IPS-18a (cell line): ENCODE measurements around the gene CYBB.

ENCODE experiments used
- H3K27ac ChIP-seq: one replicate; pipeline ENCODE4 v1.5.1; 2013; ENCODE audit warnings: low read length
- H3K27me3 ChIP-seq: one replicate; pipeline ENCODE4 v1.6.1; 2013; ENCODE audit warnings: mild to moderate bottlenecking, low read length; ENCODE audit not compliant: control insufficient read depth, insufficient read depth
- H3K36me3 ChIP-seq: one replicate; pipeline ENCODE4 v1.6.1; 2013; ENCODE audit warnings: low read depth, low read length; ENCODE audit not compliant: control insufficient read depth
- H3K4me1 ChIP-seq: one replicate; pipeline ENCODE4 v1.6.1; 2013; ENCODE audit warnings: low read depth, low read length; ENCODE audit not compliant: control insufficient read depth
- H3K4me3 ChIP-seq: one replicate; pipeline ENCODE4 v1.5.1; 2013; ENCODE audit warnings: low read length
- H3K9ac ChIP-seq: one replicate; pipeline ENCODE4 v1.6.1; 2013; ENCODE audit warnings: mild to moderate bottlenecking, low read length, moderate library complexity
- H3K9me3 ChIP-seq: one replicate; pipeline ENCODE4 v1.6.1; 2013; ENCODE audit warnings: low read depth, low read length; ENCODE audit not compliant: control insufficient read depth

The CYBB gene

GRCh38 chrX:37816766-37817165, 36.9 kb downstream of the CYBB start:
- Histone ChIP-seq H3K27ac (no peak overlapping the region), H3K9ac (no peak overlapping the region), H3K36me3 (no peaks in the 10 kb centered on the region), H3K4me3 (no peak overlapping the region), H3K27me3 (no peaks in the 10 kb centered on the region), H3K4me1 (no peaks in the 10 kb centered on the region), H3K9me3 (peaks cover 11% of the 10 kb centered on the region)

GRCh38 chrX:37817176-37817575, 37.3 kb downstream of the CYBB start:
- Histone ChIP-seq H3K4me3 (no peak overlapping the region), H3K27ac (no peak overlapping the region), H3K9me3 (peaks cover 11% of the 10 kb centered on the region), H3K27me3 (no peaks in the 10 kb centered on the region), H3K36me3 (no peaks in the 10 kb centered on the region), H3K9ac (no peak overlapping the region), H3K4me1 (no peaks in the 10 kb centered on the region)

- H3K4me3 ChIP-seq: no peak overlapping the region
- no peaks in the 10 kb centered on the region for H3K4me1 ChIP-seq
- H3K9ac ChIP-seq: no peak overlapping the region
- H3K27me3 ChIP-seq: no peaks in the 10 kb centered on the region
- no peak overlapping the region for H3K27ac ChIP-seq
- H3K36me3 ChIP-seq: no peaks in the 10 kb centered on the region
- H3K9me3 ChIP-seq: peaks cover 11% of the 10 kb centered on the region
Measured at GRCh38 chrX:37817579-37817978, 37.7 kb downstream of the CYBB start.

- Histone ChIP-seq H3K27ac (no peak overlapping the region), H3K4me3 (no peak overlapping the region), H3K27me3 (no peaks in the 10 kb centered on the region), H3K4me1 (no peaks in the 10 kb centered on the region), H3K36me3 (no peaks in the 10 kb centered on the region), H3K9me3 (peaks cover 11% of the 10 kb centered on the region), H3K9ac (no peak overlapping the region)
Measured at GRCh38 chrX:37818031-37818430, 38.2 kb downstream of the CYBB start.

- Histone ChIP-seq H3K4me1 (no peaks in the 10 kb centered on the region), H3K9me3 (peaks cover 8% of the 10 kb centered on the region), H3K4me3 (no peak overlapping the region), H3K27me3 (no peaks in the 10 kb centered on the region), H3K9ac (no peak overlapping the region), H3K36me3 (no peaks in the 10 kb centered on the region), H3K27ac (no peak overlapping the region)
Measured at GRCh38 chrX:37820646-37821045, 40.8 kb downstream of the CYBB start.

GRCh38 chrX:37824491-37825214, 44.8 kb downstream of the CYBB start:
- Histone ChIP-seq H3K27ac (no peak overlapping the region), H3K4me3 (no peak overlapping the region), H3K4me1 (no peaks in the 10 kb centered on the region), H3K36me3 (no peaks in the 10 kb centered on the region), H3K27me3 (no peaks in the 10 kb centered on the region), H3K9me3 (peaks cover 6% of the 10 kb centered on the region), H3K9ac (no peak overlapping the region)

- no peak overlapping the region for H3K4me3 ChIP-seq
- H3K27ac ChIP-seq: no peak overlapping the region
- no peaks in the 10 kb centered on the region for H3K27me3 ChIP-seq
- H3K9ac ChIP-seq: no peak overlapping the region
- H3K36me3 ChIP-seq: no peaks in the 10 kb centered on the region
- no peaks in the 10 kb centered on the region for H3K4me1 ChIP-seq
- peaks cover 9% of the 10 kb centered on the region for H3K9me3 ChIP-seq
Measured at GRCh38 chrX:37825215-37825842, 45.5 kb downstream of the CYBB start.

GRCh38 chrX:37829721-37830120, 49.9 kb downstream of the CYBB start:
- H3K4me1 ChIP-seq: no peaks in the 10 kb centered on the region
- no peak overlapping the region for H3K9ac ChIP-seq
- no peaks in the 10 kb centered on the region for H3K27me3 ChIP-seq
- H3K9me3 ChIP-seq: peaks cover 9% of the 10 kb centered on the region
- no peak overlapping the region for H3K4me3 ChIP-seq
- no peaks in the 10 kb centered on the region for H3K36me3 ChIP-seq
- no peak overlapping the region for H3K27ac ChIP-seq

GRCh38 chrX:37830371-37830770, 50.5 kb downstream of the CYBB start:
- Histone ChIP-seq H3K4me3 (no peak overlapping the region), H3K4me1 (no peaks in the 10 kb centered on the region), H3K9me3 (peaks cover 9% of the 10 kb centered on the region), H3K9ac (no peak overlapping the region), H3K27me3 (no peaks in the 10 kb centered on the region), H3K36me3 (no peaks in the 10 kb centered on the region), H3K27ac (no peak overlapping the region)

GRCh38 chrX:37834937-37835336, 55.1 kb downstream of the CYBB start:
- Histone ChIP-seq H3K27me3 (no peaks in the 10 kb centered on the region), H3K4me1 (no peaks in the 10 kb centered on the region), H3K36me3 (no peaks in the 10 kb centered on the region), H3K9ac (no peak overlapping the region), H3K27ac (no peak overlapping the region), H3K9me3 (peaks cover 3% of the 10 kb centered on the region), H3K4me3 (no peak overlapping the region)

- Histone ChIP-seq H3K9me3 (peaks cover 5% of the 10 kb centered on the region), H3K27me3 (no peaks in the 10 kb centered on the region), H3K4me3 (no peak overlapping the region), H3K36me3 (peaks cover 3% of the 10 kb centered on the region), H3K4me1 (no peaks in the 10 kb centered on the region), H3K9ac (no peak overlapping the region), H3K27ac (no peak overlapping the region)
Measured at GRCh38 chrX:37840931-37841330, 61.1 kb downstream of the CYBB start.

GRCh38 chrX:37844622-37845021, 64.8 kb downstream of the CYBB start:
- Histone ChIP-seq H3K4me1 (no peaks in the 10 kb centered on the region), H3K36me3 (peaks cover 3% of the 10 kb centered on the region), H3K27me3 (no peaks in the 10 kb centered on the region), H3K9ac (no peak overlapping the region), H3K9me3 (peaks cover 10% of the 10 kb centered on the region), H3K4me3 (no peak overlapping the region), H3K27ac (no peak overlapping the region)
